GM19240 (cell line): ENCODE measurements around the gene MAML2.

ENCODE experiments used
- DNase-seq: peaks from one replicate; pipeline ENCODE4 v3.0.0; 2011; ENCODE audit warnings: low spot score; ENCODE audit not compliant: insufficient read length

Gene MAML2

GRCh38 chr11:96016978-96017502, 326.0 kb downstream of the MAML2 start:
- DNase-seq: no peak

- DNase-seq: no peak
Observed at GRCh38 chr11:96015906-96016565, 327.0 kb downstream of the MAML2 start.

- no peak for DNase-seq
Observed at GRCh38 chr11:96014217-96014616, 328.8 kb downstream of the MAML2 start.

- no peak for DNase-seq
Observed at GRCh38 chr11:96013461-96014213, 329.4 kb downstream of the MAML2 start.

GRCh38 chr11:96012086-96012824, 330.7 kb downstream of the MAML2 start:
- peak; percentile 10 for DNase-seq

GRCh38 chr11:96010683-96011082, 332.3 kb downstream of the MAML2 start:
- no peak for DNase-seq

GRCh38 chr11:96008161-96008720, 334.8 kb downstream of the MAML2 start:
- no peak for DNase-seq

GRCh38 chr11:96006037-96006436, 337.0 kb downstream of the MAML2 start:
- DNase-seq: no peak

- no peak for DNase-seq
Observed at GRCh38 chr11:96004862-96005261, 338.1 kb downstream of the MAML2 start.

GRCh38 chr11:96002754-96003290, 340.2 kb downstream of the MAML2 start:
- DNase-seq: no peak

GRCh38 chr11:96002339-96002738, 340.7 kb downstream of the MAML2 start:
- DNase-seq: no peak

GRCh38 chr11:96001037-96001436, 342.0 kb downstream of the MAML2 start:
- DNase-seq: no peak

GRCh38 chr11:95999711-96000406, 343.1 kb downstream of the MAML2 start:
- DNase-seq: no peak

GRCh38 chr11:95996621-95997235, 346.3 kb downstream of the MAML2 start:
- no peak for DNase-seq

GRCh38 chr11:95994329-95994728, 348.7 kb downstream of the MAML2 start:
- DNase-seq: no peak

GRCh38 chr11:95993438-95994298, 349.3 kb downstream of the MAML2 start:
- no peak for DNase-seq

- no peak for DNase-seq
Observed at GRCh38 chr11:95991545-95991944, 351.4 kb downstream of the MAML2 start.

- no peak for DNase-seq
Observed at GRCh38 chr11:95991101-95991500, 351.9 kb downstream of the MAML2 start.

- no peak for DNase-seq
Observed at GRCh38 chr11:95989780-95990179, 353.2 kb downstream of the MAML2 start.
